ENCODE data around the gene SEMA3G.

Gene SEMA3G

DNA sequence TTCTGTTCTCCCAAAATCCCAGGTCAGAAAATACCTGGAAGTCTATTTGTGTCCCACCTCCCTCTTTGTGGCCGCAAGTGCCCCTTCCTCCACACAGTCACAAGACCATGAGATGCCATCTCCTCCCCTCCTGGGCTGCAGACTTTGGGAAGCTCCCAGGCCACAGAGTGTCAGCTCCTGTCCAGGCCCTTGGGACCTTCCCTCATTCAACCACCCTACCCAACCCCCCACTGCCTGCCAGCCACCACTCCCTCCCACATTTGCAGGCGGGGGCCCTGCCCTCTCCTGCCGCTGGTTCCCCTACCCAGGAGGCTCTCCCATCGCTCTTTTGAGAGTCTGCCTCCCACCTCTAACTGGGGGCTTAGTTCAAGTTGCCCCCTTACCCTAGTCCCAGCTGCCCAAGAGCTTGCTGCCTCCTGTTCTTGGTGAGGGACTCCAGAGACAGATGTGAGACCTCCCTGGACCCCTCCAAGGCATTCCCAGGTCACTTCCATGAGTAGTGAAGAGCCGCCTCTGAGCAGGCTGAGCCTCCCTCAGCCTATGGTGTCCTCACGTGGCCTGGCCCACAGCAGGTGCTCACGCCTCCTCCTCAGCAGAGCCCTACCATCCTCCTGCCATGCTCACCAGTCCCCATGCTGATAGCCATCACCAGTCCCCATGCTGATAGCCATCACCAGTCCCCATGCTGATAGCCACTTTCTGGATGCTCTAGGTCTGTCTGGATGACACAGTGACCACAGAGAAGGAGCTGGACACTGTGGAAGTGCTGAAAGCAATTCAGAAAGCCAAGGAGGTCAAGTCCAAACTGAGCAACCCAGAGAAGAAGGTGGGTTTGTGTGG is 34.4 kb upstream of the SEMA3G start:
- no peak for DNase-seq

DNA sequence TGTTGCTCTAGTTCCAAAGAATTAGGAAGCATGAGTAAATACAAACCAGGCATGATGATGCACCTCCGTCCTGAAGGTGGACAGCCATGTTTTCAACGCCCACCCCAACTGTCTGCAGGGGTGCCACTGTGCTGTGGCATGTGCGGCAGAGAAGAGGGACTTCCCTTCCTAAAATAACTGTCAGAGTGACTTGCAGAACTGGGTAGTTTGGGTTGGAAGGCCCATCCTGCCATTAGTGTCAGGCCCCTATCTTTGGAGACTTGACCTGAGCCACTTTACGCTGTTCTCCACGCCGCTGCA is 32.8 kb upstream of the SEMA3G start:
- DNase-seq = no peak

DNA sequence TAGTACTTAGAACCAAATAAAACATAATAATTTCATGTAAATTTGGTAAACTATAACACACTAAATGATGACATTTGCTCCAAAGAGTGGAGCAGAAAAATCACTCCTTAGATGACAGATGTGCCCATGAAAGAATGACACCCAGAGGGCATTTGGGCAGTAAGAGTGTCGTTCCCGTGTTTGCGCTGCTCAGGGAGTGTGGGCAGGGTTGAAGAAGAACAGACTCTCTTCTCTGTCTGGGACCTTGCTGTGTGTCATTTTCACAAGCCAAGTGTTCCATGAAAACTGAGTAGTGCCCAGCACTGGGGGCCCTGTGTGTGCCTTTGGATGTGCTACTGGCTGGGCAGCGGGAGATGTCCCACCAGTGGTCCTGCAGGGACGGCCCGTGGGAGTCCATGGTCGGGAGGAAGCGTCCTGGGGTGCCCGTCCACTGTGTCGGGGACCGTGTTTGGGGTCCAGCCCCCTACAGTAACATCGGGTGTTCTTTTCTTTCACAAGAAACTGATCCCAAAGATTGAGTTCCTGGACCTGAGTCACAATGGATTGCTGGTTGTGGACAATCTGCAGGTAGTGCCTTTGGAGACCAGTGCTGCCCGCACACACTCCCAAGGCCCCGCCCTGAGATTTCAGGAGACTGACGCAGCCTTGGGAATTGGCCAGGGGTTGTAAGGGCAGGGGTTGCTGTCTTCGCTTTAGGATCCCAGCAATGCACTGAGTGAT is 32.3 kb upstream of the SEMA3G start:
- no peak for DNase-seq

DNA sequence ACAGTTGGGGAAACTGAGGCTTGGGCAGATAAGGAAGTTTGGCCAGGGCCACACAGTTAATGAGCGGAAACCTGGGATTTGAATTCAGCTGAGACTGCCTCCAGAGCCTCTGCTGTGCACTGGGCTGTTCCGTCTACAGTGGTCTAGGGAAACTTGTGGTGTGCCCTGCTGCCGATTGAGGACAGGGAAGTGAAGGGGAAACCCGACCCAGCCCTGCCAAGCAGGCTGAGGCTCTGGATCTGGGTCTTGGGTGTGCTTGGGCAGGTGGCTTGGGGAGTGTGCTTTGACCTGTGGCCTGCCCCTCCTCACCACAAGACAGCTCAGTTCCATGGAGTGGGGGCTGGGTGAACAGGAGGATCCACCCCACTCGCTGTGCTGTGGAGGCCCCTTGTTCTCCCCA is 28.1 kb upstream of the SEMA3G start:
- no peak for DNase-seq

DNA sequence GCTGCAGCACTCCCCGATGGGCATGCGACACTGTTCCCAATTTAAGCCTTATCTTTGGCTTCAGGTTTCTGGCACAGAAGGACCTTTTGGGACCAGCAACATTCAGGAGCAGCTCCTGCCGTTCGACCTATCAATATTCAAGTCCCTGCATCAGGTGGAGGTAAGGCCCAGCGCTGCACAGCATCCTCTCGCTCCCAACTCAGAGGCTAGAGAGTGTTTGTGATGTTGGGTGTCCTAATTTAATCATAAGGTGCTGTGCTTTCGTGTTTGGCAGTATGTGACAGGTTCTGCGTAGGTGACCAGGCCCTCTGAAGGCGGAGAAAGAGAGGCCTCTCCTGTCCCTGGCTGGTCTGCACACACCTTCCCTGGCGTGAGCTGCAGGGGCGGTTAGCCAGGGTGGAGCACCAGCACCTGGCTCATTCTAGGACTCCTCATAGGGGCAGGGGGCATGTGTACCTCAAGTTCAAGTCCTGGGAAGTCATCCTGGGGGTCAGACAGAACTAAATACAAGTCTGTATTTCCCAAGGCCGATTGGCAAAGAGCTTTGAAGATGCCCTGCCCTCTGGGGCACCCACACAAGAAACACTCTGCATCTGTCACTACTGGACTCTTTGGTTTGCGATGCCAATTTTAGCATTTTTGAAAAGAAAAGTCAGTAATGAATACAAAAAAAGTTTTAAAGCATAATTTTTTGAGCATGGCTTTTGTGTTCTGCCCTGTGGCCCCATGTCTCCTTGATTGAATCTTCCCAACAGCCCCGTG is 27.5 kb upstream of the SEMA3G start:
- DNase-seq = no peak

DNA sequence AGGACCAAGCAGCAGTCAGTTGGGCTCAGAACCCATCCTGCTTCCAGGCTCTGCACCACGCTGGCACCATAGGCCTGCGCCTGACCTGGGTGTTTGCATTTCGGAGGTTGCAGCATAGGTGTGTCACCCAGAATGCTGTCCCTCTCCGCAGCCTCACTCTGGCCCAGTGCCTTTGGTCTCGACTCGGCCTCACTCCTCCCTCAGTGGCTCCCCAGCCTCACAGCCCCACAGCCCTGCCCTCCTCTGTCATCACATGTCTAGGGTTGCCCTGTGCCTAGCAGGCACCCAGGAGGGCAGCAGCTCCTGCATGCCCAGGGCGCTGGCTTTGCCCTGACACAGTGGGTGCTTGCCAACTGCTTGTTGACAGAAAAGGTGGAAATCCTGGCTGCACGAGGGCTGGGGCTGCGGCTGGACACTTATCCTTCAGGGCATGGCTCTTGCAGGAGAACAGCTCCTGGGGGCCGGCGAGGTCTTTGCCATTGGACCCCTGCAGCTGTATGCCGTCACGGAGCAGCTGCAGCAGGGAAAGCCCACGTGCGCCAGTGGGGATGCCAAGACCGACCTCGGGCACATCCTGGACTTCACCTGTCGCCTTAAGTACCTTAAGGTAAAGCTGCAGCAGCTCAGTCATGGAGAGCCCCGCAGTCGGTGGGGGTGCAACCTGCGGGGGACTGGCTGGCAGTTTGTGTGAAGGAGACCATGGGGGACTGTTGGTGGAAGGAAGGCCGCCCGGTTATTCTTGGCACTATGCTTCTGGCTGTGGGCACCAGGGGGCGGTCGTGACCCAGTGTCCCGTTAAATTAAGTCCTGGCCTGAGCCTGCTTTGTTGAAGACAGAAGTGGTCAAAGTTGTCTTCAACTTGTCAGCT is 26.7 kb upstream of the SEMA3G start:
- peak; percentile 81 for DNase-seq

DNA sequence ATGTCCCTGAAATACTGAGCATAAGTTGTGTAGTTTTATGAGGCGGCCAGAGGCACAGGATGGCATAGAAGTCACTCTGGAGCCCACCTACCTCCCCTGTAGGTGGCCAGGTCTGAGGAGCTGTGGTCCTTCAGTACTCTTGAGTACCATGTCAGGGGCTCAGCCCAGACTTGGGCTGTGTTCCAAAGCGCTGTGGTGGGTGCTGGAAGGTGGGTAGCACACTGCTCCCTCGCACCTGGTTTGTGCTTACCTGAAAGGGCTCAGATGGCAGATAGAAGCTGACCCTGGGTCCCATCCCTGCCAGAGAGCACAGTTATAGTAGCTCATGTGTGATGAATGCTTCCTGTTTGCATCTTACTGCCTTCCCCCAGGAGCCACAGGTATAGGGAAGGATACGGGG is 26.0 kb upstream of the SEMA3G start:
- no peak for DNase-seq

DNA sequence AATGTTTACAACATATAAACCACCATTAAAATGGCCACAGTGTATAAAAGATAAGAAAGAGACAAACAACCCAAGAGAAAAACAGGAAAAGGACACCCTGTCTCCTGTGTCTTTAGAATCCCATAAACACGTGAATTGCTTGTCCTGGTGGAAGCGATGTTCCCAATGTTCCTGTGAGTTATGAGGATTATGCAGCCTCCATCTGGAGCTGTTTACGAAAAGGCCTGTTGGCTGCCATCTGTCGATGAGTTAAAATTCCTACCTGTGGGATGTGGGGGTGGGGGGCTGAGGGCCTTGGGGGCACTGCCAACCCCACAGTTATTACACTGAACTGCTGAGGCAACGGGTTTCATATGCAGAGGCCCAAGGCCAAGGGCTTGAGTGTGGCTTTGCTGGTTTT is 24.1 kb upstream of the SEMA3G start:
- no peak for DNase-seq

DNA sequence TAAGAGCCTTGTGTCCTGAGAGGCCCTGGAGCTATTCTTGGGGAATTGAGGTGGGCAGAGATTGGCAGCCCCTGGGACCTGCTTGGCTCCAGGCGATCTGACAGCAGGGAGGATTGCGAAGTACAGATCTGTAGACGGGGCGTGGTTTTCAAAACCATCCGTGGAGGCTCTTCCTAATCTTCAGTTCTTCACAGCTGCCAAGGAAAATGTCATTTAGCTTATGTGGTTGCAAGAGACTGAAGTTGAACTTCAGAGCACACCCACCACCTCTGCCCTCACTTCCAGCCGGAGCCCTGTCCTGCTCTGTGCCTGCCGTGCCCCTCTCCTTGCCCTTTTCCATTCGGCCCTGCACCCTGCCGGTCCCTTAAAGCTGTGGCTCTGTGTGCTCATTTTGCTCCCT is 23.4 kb upstream of the SEMA3G start:
- DNase-seq = peak; percentile 45

DNA sequence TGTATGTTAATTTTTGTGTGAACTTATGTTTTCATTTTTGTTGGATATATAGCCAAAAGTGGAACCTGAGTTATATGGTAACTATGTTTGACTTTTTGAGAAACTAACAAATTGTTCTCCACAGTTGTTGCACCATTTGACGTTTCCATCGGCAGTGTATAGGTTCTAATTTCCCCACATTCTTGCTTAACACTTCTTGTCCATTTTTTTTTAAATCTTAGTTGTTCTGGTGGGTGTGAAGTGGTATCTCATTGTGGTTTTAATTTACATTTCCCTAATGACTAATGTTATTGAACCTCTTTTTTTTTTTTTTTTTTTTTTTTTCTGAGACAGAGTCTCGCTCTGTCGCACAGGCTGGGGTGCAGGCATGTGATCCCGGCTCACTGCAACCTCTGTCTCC is 18.5 kb upstream of the SEMA3G start:
- DNase-seq = peak; percentile 43

DNA sequence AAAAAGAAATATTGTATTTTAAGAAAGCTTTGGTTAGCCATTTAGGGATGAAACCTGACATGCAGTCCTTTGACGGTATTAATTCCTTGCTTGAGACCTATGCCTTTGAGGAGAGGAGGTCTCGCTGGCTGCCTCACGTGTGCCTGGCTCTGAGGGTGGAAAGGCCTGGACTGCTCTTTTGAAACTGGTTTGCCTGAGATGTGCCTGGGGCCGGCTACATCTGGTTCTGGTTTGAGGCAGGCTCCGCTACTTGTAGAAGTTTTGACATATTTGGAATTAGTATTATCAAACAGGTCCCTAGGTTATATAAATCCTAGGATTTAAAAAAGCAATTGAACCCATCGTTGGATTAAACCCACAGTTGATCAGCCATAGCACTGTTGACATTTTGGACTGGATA is 17.0 kb upstream of the SEMA3G start:
- DNase-seq = no peak

DNA sequence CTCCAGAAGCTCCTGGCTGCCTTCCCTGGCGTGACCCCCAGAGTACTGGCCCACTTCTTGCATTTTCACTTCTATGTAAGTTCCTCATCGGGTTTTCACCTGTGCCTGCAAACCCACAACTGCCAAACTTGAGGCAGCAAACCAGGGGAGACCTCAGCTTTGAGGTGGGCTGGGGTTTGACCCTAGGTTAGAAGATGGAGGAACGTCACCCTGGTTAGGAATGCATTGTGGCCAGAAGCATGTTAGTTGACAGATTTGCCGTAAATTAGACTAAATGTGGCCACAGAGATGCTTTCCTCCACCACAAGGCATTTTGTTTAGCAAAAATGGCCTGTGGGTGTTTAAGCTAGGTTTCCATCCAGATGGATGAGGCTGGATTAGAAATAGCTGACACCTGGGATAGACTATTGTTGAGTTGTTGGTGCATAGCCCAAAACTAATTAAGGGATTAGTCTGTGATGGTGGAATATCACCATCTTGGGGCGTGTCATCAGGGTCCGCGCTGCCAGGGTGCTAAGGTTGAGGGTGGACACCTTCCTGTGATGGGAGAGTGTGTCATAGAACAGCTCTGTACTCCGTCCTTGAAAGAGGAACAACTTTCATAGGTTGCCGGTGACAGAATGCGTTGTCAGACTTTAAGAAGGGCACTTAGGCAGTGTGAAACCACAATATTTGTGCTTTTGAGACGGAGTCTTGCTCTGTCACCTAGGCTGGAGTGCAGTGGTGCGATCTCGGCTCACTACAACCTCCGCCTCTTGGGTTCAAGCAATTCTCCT is 14.1 kb upstream of the SEMA3G start:
- no peak for DNase-seq

DNA sequence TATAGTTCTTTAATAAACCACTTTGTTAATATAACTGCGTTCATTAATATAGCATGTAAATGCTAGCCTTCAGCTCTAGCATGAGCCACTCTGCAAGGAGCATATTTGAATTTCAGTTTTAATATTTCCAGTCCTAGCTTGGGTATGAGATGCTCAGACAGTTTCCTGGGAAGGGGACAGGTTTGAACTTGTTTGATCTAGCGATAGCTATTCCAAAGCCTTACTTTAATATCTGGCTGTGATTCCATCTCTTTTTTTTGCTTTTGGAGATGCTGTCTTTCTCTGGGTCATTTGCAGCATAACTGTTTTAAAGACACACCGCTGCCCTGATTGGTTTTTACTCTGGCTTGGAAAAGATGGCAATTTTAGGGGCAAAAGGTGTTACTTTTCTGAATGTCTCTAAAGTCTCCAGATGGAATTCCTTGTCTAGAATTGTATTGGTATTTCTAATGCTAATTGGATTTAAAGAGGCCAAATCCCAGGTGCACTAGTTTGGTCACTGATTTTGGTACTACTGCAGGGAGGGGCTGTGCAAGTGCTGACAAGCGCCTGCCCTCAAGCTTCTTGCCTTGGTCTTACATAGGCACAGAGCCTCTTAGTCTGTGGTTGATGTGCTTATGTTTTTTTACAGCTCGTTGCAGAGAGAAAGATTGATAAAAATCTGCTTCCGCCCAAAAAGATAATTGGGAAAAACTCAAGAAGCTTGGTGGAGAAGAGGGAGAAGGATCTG is 13.3 kb upstream of the SEMA3G start:
- DNase-seq = no peak

DNA sequence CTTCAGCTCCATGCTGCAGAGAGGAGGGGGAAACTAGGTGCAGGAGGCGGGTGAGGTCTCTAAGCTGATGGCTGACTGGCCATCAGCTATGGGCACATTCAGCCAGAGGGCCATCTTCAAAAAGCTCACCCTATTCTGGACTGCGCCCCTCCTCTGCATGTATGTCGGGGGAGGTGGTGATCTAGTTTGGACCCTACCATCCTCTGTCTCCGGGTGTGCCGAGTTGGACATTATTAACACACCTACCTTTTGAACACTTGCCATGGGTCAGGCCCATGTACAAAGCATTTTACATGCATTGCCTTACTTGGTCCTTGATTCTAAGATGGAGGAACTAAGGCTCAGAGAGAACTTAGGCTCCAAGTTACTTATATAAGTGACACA is 11.9 kb upstream of the SEMA3G start:
- no peak for DNase-seq

DNA sequence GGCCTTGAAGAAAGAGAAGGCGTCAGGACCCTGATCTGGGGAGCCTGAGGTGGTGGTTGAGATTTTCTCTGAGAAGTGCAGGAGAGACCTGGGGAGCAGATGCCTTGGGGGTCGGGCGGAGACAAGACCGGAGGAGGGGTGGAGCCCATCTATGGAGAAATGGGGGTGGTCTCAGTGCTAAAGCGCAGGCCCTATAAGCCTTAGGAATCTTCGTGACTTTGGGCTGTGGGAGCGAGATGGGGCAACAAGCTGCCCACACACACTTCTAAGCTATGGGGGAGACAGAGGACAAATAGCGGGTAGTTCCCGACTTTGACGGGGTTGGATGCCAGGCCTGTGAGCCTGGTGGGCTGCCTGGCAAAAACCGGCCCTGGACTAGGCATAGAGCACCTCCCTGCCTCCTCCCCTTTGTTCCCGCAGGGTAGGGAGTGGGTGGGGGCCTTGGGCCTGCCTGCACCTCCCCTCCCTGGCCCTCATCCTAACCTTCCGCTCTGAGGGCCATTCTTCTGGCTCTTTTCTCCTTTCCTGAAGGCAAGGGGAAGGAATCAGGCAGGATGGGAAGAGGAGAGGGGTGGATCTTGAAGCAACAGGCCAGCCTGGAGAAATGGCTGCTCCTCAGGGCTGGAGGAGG is 11.4 kb upstream of the SEMA3G start:
- no peak for DNase-seq

DNA sequence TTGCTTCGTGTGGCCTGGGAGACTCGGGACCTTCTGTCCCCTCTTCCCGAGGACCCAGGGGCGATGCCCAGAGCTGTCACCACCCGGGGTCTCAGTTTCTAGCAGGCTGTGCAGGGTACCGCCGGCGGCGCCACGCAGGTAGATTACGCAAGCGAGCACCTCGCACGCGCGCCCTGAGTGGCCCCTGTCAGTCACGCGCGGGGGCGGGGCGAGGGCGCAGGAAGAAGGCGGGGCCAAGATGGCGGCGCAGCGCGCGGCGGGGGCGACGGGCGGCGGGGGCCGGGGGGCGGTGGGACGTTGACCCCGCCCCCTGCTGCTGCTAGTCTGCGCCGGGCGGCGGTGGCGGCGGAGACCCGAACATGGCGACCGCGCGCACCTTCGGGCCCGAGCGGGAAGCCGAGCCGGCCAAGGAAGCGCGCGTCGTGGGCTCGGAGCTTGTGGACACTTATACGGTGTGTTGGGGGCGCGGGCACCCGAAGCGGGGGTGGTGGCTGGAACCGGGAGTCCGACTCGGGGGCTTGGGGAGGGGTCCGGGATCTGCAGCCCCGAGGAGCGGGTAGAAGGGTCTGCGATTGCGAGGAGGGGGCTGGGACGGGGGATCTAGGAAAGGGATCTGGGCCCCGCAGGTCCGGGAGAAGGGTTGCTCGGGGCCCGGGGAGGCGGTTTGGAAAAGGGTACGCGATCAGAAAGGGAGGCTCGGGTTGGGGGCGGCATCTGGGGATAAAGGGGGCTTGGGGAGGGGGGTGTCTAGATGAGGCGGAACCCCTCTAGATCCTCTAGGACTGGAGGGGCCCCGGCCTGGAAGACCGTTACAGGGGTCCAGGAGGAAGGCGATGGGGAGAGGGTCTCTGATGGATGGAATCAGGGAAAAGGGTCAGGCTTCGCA is 10.6 kb upstream of the SEMA3G start, which contains the start of gene NISCH:
Gene NISCH, plus strand, starts transcription at position 322 of the 886 bp plus-strand sequence. Its CDS starts 38 bp downstream, at position 360.
- peak; percentile 94 for DNase-seq

DNA sequence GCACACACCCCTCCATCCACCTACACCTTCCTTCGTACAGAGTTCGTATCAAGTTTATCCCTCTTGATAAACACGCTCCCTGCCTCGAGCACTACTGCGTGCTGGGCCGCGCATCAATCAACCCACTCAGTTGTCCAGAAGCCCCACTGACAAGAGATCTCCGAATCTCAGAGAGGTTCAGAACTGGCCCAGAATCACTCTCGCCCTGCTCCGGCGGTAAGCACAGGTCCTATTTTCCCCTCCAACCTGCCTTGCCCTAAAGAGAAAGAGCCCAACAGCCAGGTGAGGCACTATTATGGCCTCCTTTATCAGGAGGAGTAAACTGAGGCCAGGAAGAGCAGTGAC is 10.0 kb upstream of the SEMA3G start:
- no peak for DNase-seq

DNA sequence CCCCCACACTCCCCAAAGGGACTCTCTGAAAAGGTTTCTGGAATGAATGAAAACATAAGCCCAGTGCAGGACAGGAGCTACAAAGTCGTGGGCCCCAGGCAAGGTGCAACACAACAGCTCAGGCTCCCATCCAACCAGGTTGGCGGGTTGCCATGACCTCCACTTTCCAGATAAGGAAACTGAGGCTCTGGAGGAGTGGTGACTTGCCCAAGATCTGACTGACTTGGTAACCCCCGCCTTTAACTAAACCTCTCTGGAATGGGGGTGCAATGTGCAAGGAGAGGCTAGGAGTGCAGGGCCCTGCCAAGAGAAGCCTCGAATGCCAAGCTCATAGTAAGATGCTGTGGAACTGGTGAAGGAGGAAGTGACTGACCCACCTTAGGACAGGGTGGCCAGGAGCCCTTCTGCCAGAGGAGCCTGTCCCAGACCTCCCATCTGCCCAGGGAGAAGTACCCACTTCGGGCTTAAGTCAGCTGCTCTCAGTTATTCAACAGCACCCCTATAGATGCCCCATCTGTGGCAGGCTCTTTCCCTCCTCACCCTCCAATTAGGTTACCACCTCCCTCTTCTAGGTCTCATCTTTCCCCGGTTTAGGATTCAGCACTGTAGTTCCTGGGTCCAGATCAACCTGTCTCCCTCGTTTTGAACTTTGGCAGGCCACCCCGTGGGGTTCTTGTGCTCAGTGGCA is 9.5 kb upstream of the SEMA3G start:
- DNase-seq = peak; percentile 41
